HG03060 (cell line): Measurements from ENCODE around the gene NOS3.

Source experiments
- ATAC-seq: cut with Tn5 transposase; IDR thresholded peaks from one replicate; pipeline ENCODE4 v1.9.1; 2021; ENCODE audit warnings: low read depth, moderate number of reproducible peaks; ENCODE audit not compliant: unreplicated experiment

The NOS3 gene

DNA sequence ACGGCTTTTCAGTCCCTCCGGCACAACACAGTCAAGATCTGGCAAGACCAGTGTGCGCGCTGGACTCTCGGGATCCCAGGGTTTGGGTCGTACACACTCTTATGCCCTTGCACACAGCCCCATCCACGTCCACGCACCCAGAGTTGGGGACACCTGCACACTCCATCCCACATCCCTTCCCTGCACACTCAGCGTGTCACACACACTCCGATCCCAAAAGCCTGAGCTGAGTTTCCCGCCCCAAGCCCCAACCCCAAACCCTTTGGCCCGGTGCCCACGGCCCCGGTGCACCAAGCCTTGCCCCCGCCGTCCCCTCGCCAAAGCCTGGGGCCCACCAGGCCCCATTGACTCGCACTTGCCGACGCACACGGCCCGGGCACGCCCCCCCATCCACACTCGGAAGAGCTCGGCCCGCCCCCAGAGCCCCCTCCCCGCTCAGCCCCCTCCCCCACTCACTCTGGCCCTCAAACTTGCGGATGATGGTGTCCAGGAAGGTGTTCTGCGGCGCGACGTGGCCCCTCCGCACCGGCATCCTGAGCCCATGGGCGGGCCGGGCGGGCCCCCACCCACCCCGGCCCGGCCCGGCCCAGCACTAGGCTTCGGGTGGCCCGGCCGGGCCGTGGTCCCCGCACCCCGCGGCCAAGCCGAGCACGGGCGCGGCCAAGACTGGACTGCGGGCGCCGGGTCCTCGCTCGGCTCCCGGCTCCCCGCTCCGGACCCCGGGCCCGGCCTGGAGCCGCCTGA is 13.3 kb upstream of the NOS3 start:
- ATAC-seq, result no peak

DNA sequence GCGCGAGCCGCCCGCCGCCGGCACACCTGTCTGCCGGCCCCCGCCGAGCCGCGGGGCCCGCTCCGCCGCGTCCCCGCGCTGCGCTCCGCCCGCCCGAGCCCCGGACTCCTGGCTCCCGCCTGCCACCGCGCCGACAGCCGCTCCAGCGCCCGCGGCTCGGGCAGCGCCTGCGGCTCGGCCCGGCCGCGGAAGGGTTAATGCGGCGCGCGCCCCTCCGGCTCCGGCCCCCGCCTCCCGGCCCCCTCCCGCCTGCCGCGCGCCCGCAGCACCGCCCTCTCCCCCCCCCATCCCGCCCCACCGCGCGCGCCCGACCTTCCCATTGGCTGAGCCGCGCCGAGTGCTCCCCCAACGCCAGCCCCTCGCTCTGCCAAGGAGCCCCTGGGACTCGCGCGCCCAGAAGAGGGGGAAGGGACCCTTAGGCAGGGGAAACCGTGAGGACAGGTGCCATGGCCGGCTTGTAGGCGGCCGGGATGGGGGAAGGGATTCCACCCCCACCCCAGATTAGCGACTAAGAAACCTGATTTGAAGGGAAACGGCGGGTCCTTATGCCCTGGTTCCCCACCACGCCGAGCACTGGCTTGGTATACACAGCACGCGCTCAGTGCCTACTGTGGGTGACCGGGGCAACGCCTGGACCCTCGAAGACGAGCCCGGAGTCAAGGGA is 12.6 kb upstream of the NOS3 start, which contains the start of gene KCNH2:
TSS of gene KCNH2 (minus strand) at position 196 of the 664 bp plus-strand sequence. CDS start 408 bp downstream, outside the sequence.
- no peak for ATAC-seq

- no peak for ATAC-seq
Observed at GRCh38 chr7:150979713-150980390, 11.0 kb upstream of the NOS3 start.

DNA sequence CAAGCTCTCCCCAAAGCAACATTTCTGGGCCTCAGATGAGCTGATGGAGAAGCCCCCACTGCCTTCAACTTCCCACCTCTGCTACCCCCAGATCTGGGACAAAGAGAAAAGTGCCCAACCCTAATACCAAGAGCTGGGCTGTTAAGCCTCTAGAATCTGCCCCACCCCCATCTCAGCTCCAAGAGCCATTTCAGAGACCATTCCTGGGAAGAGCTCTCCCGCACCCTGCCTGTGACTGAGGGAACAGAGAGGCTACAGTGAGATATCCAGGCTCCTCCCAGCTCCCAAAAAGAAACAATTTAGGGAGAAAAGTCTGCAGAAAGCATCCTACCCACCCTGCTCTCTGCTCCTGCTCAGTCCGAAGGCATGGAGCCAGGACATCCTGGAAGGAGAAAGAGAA is 10.2 kb upstream of the NOS3 start:
- no peak for ATAC-seq

DNA sequence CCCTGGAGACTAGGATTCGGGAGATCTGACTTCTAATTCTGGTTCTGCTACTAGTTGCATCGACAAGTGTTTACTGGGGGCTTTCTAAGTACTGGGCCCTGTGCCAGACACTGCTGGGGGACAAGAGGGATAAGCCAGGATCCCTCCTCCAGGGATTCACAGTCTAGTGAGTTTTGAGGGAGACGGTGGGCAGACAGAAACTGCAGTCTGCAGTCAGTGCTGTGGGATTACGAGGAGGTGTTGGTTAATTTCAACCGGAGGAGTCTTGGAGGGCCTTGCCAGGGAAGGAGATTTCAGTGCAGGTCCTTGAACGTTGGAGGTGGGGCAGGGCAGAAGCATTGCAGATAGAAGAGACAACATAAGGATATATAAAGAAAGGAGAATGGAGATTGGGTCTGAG is 9.2 kb upstream of the NOS3 start:
- ATAC-seq, result no peak

GRCh38 chr7:150982351-150982750 is 8.5 kb upstream of the NOS3 start:
- no peak for ATAC-seq

DNA sequence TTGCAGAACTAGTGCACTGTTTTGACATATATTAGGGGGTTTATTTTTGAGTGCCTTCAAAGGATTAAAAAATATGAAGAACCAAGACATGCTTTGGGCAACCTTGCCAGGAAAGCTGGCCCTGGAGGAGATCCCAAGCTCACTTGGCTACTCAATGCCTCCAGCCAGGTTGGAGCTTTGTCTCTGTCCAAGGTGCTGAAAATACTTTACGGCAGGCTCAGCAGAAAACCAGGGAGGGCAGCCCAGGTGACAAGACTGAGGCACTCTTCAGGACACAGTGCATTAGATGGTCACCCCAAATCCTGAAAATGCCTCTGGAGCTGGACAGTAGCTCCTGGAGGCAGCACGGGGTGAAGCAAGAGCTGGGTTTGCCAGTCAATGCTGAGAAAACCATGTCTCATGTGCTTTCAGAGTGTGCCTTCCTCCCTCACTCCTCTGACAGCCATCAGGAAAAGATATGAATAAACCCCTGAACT is 6.9 kb upstream of the NOS3 start:
- ATAC-seq, result no peak

DNA sequence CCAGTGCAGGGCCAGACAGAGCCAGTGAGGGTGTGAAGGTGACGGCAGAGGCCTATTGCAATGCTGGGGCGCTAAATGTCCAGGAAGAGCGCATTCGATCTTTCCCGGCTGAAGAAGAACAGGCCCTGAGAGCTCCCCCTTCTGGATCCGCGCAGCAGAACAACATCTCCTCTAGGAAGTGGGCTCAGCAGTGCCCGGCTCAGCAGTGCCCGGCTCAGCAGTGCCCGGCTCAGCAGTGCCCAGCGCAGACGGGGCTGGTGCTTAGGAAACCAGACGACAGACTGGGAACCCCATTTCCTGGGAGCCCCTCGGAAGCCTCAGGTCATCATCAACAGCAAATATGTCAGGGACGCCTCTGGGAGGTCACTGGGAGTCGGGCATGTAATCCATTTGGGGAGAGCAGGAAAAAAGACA is 4.7 kb upstream of the NOS3 start:
- no peak for ATAC-seq

DNA sequence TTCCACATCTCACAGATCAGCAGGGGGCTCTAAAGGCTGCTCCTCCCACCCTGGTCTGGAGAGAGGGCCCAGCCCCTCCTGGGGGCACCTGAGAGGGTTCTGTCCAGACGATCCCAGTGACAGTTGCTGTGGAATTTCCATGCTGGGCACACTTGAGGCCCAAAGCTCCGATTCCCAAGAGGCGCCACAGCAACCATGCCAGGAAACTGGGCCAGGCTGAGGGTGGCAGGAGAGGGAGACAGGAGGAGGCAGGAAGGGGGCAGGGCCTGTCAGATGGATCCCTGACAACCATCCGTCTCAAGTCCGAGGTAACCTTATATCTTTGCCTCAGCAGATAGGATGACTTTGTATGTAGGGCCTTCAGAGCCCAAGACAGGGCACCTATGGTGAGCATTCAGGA is 4.3 kb upstream of the NOS3 start:
- no peak for ATAC-seq

- no peak for ATAC-seq
Observed at GRCh38 chr7:150988230-150989226, 2.3 kb upstream of the NOS3 start.

- ATAC-seq, result no peak
Observed at GRCh38 chr7:150989456-150989855, 1.4 kb upstream of the NOS3 start.

GRCh38 chr7:150992051-150992640 is 1.3 kb downstream of the NOS3 start:
- ATAC-seq, result no peak

DNA sequence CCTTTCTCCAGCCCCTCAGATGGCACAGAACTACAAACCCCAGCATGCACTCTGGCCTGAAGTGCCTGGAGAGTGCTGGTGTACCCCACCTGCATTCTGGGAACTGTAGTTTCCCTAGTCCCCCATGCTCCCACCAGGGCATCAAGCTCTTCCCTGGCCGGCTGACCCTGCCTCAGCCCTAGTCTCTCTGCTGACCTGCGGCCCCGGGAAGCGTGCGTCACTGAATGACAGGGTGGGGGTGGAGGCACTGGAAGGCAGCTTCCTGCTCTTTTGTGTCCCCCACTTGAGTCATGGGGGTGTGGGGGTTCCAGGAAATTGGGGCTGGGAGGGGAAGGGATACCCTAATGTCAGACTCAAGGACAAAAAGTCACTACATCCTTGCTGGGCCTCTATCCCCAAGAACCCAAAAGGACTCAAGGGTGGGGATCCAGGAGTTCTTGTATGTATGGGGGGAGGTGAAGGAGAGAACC is 2.1 kb downstream of the NOS3 start:
- no peak for ATAC-seq

DNA sequence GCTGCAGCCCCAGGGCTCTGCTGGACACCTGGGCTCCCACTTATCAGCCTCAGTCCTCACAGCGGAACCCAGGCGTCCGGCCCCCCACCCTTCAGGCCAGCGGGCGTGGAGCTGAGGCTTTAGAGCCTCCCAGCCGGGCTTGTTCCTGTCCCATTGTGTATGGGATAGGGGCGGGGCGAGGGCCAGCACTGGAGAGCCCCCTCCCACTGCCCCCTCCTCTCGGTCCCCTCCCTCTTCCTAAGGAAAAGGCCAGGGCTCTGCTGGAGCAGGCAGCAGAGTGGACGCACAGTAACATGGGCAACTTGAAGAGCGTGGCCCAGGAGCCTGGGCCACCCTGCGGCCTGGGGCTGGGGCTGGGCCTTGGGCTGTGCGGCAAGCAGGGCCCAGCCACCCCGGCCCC is 2.7 kb downstream of the NOS3 start:
- ATAC-seq, result no peak

- no peak for ATAC-seq
Observed at GRCh38 chr7:150994141-150994837, 3.5 kb downstream of the NOS3 start.

DNA sequence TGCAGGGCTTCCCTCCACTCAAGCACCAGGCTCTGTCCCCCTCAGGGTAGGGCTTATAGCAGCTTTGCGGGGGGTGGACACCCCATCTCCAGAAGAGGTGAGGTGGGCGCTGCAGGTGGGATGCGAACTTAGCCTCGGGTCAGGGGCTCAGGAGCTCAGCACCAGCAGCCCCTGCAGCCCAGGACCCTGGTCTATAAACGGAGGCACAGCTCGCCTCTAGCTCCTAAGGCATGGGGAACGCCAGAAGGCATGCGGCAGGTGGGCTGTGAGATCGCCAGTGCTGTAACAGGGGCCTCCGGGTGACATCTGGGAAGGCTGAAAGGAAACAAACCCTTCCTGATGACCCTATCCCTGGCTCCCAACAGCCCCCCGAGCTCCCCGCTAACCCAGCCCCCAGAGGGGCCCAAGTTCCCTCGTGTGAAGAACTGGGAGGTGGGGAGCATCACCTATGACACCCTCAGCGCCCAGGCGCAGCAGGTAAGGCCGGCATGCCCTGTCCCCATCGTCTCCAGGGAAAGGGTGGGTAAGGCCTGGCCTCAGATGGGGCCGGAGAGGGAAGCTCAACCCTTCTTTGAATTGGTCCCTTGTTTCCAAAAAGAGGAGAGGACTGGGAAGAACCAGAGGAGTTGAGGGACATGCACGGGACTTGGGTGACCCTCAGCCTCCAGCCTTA is 4.2 kb downstream of the NOS3 start:
- no peak for ATAC-seq

- no peak for ATAC-seq
Observed at GRCh38 chr7:150996376-150997074, 5.7 kb downstream of the NOS3 start.

GRCh38 chr7:150997075-150997511 is 6.3 kb downstream of the NOS3 start:
- no peak for ATAC-seq
